Measurements from ENCODE around the gene LRBA.

DNA sequence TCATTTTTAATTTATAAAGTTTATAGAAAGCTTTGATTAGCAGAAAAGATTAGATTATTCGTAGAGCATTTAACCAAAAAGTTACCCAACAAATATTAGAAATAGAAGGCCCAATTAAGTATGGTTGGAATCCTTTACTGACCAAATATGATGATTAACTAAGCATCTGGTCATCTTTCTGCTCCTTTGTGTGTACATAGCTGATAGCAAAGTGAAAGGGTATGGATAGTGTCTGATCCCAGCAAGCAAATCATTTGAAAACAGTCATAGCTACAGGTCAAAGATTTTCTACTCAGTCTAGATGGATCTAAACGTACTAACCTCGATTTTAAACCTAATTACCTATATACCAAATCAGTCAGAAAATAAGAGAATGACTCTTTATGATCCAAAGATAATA is 440.4 kb downstream of the LRBA start:
- no peak for TF ChIP-seq KLF13 (tag; IDR thresholded peaks at IDR 0.05; ENCODE audit: borderline replicate concordance, low read depth)
- TF ChIP-seq NFXL1 (CRISPR knock-in tag; IDR thresholded peaks at IDR 0.05) = no peak
- TF ChIP-seq, protein P1, sequence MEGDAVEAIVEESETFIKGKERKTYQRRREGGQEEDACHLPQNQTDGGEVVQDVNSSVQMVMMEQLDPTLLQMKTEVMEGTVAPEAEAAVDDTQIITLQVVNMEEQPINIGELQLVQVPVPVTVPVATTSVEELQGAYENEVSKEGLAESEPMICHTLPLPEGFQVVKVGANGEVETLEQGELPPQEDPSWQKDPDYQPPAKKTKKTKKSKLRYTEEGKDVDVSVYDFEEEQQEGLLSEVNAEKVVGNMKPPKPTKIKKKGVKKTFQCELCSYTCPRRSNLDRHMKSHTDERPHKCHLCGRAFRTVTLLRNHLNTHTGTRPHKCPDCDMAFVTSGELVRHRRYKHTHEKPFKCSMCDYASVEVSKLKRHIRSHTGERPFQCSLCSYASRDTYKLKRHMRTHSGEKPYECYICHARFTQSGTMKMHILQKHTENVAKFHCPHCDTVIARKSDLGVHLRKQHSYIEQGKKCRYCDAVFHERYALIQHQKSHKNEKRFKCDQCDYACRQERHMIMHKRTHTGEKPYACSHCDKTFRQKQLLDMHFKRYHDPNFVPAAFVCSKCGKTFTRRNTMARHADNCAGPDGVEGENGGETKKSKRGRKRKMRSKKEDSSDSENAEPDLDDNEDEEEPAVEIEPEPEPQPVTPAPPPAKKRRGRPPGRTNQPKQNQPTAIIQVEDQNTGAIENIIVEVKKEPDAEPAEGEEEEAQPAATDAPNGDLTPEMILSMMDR (IDR thresholded peaks at IDR 0.05 in 2 of 3, conservative IDR thresholded peaks at IDR 0.05 in 1 of 3; ENCODE audit: insufficient read depth in 2 of 3, low read depth in 1 of 3, low read length in 3 of 3) = no peak

Measured in K562 (cell line).